GM18870 (cell line): ENCODE measurements around the gene DIPK1A.

Experiments used
- ATAC-seq: cut with Tn5 transposase; IDR thresholded peaks from one replicate; pipeline ENCODE4 v1.9.1; 2021; ENCODE audit warnings: moderate library complexity; ENCODE audit not compliant: unreplicated experiment

DIPK1A gene

DNA sequence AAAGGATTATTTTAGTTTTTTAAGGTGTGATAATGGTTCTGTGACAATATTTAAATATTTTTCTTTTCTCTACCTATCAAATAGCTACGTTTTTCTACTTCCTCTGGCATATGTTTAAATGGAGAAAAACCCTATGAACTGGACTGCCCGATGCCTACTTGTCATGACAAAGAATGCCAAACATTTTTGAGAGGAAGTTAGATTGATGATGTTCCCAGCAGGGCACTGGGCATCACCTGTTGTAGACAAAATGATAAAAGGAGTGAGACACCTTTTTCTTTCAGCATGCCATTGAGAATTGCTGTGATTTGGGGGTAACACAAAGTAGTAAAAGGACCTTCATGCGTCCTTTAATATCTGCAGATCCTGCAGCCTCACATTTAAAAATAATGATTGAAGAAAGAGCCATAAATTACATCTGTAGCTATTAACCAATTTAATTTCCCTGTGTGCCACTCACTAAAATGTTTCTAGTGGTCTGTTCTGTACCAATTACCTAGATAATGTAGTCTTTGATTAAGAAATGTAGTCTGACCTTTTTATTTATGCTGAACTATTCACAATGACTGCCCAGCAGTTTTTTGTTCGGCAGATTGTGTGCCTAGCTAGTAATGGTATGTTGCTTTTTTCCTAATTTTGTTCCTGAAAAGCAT lies 81.8 kb downstream of the DIPK1A start:
- no peak for ATAC-seq

DNA sequence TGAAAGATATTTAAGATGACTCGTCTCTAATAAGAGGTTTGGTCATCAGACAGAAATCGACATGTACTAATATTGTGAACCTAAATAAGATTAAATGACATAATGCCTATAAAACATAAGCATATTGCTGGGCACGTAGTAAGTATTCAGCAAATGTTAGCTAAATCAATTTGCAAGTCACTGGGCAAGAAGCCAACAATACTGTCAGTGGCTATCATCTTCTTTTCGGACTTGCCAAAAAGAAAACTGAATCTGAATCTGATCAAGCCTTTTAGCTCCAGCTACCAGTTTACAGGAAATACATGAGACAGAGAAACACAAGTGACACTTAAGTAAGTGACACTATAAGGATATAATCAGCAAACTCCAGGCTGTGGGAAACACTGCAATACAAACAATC lies 83.5 kb downstream of the DIPK1A start:
- ATAC-seq: no peak

DNA sequence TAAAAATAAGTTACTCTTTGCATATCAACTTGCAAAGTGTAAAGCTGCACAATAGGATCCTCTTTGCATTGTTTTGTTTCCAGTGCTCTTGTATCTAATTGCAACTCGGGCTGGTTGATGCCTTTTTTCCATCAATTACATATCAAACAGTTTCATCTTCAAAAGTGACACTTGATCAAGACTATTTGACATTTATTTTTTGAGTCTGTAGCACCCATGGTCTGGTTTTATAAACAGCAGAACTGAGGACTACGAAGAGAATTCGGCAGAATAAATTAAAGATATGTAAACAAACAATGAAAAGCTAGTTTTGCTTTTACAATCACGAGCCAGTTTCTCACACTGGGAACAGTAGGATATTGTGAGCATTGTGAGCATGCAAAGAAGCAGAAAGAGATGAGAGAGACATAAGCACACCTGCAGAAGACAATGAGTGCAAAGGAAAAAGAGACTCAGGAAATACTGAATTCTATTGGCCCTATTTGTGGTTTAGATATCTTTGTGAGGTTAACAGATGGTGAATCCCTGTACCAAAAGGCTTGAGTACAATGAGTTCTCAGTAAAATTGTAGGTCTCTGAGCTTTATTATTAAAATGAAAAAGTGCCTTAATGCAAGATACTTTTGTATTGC lies 84.1 kb downstream of the DIPK1A start:
- no peak for ATAC-seq

DNA sequence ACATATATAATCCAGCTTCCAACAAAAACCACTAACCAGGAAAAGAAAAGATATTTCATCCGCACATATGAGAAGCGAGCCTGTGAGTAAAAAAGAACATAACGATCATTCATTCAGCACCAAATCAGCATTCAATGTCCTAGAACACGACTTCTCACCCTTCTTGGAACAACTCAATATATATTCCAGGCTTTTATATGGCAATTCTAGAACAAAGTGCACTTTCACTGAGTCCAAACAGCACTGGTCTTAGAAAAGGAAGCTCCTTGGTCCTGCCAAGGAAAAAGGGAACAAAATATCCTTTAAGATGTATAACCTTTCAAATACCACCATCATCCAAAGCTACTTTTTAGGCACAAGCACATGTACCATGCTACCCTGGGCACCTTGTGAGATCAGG lies 84.9 kb downstream of the DIPK1A start:
- ATAC-seq: no peak

DNA sequence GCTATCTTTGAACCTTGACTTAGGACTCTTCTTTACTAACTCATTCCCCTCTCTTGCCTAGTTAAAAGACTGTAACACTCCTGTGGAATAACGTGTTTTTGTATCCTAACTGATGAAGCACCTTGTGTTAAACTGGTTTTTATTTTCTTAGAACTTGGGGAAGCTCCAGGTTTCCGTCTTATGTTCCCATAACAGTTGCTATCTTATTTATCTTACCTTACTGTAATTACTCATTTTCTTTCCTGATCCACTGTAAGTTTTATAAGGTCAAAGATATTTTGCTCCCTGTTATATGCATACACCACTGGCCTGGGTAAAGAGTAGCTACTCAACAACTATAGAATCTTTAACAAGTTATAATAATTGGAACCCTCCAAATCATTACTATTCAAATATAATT lies 86.3 kb downstream of the DIPK1A start:
- ATAC-seq: no peak

DNA sequence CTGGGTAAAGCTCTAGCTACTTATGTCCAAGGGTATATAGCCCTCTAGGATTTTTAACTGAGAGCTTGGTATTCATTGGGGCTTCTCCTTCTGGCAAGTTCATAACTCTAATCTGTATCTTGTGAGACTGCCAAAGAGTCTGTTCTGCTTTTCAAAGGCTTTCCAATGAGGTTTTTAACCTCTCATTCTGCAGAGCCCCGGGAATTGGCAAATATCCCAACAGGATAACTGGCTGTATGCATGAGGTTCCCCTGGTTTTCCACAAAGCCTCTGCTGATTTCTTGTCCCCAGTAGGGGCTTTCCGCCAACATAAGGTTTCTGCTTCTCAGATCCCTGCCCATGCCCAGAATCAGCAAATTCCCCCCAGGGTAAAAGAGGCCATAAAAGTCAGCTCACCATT lies 88.5 kb downstream of the DIPK1A start:
- ATAC-seq: no peak

DNA sequence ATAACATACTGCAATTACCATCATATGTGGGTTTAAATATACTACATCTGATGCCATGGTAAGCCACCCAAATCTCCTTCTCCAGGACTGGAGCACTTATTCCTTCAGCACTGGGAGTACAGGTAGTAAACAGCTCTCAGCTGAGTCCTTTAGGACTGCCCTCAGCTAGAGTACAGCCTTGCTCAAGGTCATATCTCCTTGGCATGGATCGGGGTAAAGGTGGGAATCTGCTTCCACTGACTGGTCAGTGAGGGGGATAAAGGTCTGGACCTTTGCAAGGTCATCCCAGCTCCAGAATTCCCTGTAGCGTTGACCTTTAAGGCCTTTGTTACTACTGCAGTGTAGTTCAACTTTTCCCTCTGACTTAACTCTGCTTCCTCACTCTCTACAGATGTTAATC lies 90.7 kb downstream of the DIPK1A start:
- no peak for ATAC-seq

DNA sequence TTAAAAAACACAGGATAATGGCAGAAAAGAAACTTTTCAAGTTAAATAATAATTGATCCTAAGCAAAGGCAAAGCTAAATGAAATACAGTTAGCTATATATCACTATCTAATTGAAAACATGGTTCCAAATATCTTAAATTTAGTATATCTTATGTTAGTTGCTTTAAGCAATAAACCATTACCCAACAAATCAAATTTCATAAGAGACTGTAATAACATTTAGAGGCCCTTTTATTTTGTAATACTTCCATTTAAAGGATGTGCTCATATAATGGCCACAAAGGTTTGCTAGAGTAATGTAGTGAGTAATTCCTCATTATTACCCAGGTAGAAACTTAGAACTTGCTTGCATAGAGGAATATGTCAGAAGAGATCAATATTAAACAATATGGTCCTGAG lies 97.1 kb downstream of the DIPK1A start:
- no peak for ATAC-seq

DNA sequence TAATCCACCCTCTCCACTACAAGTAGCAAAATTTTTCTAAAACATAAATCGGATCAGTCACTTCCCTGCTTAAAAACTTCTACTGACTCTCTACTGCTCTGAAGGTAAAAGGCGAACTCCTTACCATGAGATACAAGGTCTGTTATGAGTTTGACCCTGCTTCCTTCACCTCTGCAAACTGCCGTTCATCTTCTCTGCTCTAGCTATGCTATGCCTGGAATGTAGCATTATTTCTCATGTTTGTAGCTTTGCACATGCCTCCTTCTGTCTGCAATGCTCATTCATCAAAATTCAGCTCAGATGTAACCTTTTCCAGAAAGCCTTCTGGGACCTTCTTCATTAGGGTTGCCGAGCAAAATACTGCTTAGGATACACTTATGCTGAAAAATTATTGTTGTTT lies 98.7 kb downstream of the DIPK1A start:
- ATAC-seq: no peak

DNA sequence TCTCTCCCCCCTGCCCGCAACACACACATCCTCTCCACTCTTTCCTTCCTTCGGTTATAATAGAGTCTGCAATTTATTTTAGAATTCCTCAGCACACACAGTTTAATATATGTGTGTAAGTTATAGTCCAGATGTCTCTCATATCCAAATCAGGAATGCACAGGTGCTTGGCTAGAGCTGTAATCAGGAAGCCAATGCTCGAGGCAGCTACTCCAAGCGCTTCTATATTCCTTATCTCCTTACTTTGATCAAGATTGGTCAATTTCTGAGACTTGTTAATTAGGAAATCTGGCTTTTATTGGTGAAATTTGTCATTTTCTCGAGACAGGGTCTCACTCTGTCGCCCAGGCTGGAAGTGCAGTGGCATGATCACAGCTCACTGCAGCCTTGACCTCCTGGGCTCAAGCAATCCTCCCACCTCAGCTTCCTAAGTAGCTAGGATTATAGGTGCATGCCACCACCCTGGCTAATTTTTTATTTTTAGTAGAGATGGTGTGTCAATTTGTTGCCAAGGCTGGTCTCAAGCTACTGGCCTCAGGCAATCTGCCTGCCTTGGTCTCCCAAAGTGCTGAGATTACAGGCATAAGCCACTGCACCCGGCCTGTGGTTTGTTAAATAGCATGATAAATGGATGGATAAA lies 101.7 kb downstream of the DIPK1A start:
- no peak for ATAC-seq

DNA sequence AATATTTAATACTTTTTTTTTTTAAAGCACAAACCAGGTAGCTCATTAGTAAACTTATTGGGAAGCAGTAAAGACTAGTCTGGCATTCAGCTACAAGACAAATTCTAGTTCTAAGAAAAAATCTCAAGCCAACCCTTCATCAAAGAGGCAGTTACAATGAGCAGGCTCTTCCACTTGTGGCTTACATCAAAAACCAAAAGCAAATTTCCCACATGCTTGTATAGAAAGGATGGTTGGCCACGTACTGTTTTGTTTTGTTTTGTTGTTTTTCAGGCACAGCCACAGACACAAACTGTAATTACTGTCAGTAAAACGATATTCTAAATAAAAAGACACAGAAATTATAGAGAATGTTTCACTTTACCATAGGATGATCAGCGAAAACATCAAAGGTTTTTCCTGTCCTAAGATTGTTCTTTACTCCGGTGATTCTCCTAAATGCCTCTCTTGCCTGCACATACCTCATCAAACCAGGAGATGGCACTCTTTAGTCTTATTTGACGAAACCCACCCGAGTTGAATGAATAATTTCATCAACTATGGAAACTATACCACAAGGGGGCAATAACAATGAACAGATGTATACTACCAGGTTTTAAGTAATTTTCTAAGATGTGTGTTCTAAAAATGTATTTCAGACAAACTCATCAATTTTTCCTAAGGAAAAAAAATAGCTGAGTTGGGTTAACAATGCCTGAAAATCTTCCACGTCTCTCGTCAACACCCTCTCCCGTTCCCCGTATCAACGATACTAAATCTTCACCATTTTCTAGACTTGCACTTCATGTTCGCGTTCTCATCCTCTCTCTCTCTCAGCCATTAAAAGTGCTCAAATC lies 102.5 kb downstream of the DIPK1A start:
- peak; percentile 55 for ATAC-seq

DNA sequence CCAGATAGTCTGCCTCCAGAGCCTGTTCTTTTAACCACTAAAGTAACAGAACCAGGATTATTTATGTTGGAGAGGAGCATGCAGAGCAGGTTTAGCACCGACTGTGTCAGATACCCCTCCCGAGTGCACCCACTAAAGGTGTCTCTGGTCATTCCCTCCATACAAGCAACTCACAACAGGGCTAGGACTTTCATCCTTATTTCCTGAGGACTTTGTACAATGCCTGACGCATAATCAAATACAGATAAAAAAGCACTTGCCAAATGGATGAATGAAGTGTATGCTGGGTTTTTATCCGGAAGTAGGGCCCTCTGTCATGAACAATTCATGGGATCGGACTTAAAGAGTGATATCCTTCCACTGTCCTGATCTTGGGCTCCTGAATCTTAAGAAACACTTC lies 103.4 kb downstream of the DIPK1A start:
- ATAC-seq: no peak

DNA sequence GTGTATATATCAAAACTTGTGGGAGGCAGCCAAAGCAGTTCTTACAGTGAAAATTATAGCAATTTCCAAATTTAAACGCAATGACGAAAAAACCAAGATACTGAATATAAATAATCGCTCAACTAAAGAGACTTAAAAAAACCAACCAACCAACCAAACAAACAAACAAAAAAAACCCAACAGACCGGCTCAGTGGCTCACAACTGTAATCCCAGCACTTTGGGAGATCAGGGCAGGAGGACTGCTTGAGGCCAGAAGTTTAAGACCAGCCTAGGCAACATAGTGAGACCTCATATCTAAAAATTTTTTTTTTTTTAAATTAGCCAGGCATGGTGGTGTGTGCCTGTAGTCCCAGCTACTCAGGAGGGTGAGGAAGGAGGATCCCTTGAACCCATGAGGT lies 106.0 kb downstream of the DIPK1A start:
- ATAC-seq: no peak

DNA sequence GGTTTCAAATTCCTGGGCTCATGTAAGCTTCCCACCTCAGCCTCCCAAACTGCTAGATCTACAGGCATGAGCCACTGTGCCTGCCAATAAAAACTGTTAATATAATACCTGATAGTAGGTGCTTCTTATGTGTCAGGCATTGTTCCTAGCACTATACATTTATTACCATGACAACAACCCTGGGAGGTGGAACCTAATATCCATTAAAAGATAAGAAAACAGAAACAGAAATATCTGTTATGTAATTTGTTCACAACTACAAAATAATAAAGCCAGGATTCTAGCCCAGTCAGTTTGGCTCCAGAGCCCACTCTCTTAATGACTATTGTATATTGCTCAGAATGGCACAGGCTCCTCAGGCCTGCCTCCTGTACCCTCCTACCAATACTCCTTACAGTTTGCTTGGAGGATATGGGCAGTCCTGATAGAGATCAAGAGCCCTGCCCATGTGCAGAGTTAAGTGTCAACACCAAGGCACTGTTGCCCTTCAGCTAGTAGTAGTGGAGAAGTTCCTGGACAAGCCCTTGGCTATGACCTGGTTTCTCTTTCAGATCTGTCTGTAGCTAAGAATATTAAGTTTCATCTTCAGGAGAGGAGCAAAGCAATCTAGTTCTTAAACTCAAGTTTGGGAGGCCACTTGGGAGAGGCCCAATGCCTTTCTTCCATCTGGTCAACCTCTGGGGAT lies 107.0 kb downstream of the DIPK1A start:
- ATAC-seq: no peak

DNA sequence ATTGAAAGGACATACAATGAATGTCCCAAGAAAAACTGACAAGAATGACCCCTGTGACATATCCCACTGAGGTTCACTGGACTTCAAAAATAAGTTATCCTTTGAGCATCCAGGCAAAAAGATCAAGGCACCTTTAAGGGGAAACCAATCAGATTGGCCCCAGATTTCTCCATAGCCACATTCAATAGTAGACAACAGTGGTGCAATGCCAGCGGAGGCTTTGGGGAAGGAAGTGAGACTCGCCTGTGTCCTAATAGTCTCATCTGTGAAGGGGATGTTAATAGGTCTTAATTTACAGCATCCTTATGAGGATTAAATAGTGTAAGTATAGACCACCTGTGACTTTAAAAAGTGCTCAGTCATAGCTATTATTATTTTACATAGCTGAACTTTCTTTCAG lies 108.0 kb downstream of the DIPK1A start:
- no peak for ATAC-seq

DNA sequence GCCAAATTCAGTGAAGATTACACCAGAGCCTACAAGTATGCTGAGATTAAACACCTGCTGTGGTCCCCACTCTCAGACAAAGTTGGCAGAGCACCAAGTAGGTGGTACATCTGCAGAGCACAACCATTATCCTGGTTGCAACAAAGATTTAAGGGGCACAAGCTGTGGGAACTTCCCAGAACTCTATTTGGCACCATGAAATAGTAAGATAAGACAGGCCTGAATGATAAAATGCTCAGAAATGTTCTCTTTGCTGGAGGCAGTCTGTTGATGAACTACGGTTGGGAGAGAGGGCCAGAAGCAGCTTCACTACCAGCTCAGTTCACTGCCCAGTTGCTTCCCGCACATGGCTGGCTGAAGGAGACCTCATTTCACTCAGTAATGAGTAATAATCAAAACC lies 109.5 kb downstream of the DIPK1A start:
- ATAC-seq: no peak

DNA sequence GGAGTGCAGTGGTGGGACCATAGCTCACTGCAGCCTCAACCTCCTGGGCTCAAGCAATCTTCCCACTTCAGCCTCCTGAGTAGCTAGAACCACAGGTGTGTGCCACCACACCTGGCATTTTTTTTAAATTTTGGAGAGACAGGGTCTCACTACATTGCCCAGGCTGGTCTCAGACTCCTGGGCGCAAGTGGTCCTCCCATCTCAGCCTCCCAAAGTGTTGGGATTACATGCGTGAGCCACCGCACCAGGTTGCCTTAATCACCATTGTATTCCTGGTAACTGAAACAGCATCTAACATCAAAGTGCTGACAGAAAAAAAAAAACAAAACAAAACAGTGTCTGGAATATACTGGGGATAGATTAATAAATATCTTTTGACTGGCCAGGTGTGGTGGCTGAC lies 111.2 kb downstream of the DIPK1A start:
- no peak for ATAC-seq

DNA sequence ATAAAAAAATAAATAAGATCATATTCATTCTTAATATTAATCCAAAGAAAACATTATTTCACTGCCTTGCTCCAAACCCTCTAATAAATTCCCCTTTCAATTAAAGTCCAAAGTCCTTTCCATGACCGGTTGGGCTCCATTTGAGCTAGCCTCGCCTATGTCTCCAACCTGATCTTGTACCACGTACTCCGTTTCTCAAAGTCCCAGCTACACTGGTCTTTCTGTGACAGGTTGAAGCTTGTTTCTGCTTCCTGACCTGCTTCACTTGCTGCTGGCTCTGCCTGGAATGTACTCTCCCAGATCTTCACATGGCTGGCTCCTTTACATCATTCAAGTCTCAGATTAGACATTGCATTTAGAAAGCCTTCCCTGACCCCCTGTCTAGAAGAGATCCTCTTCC lies 113.1 kb downstream of the DIPK1A start:
- no peak for ATAC-seq

DNA sequence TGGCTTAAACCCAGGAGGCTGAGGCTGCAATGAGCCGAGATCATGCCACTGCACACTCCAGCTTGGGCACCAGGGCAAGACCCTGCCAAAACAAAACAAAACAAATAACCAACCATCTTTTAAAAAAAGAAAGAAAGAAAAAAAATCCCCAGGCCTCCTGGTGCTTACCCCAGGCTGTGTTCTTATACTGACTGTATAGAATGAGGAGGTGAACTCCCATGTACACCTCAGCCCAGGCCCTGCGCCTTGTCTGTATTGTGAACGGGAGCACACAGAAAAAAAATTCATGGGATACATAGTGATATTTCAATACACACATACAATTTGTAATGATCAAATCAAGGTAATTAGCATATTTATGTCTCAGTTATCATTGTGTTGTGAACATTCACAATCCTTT lies 115.4 kb downstream of the DIPK1A start:
- ATAC-seq: no peak

DNA sequence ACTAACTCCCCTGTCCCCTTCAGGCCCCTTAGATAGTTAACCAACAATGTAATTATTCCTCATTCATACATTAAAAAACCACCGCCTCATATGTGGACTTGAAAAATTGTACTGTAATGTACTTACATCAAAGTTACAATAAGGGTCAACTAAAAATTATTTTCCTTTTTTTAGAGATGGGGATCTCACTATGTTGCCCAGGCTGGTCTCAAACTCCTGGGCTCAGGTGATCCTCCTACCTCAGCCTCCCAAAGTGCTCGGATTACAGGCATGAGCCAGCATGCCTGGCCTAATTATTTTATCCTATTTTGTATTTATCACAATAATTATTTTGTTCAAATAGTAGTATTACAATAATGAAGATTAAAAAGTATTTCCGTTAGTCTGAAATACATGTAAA lies 116.8 kb downstream of the DIPK1A start:
- no peak for ATAC-seq
